Lower leg skin (tissue), 4 donors: ENCODE results near the gene P2RY1. TPM values are rescaled to one million over a fixed set of nuclear protein-coding genes. Genes with fewer than 3 reads are reported as not detected.
"Not testable (repeated sequence)": the region's sequence is repeated elsewhere in the genome, so short reads cannot be mapped to it uniquely, and the experiment has no call there.

Experiments used
- DNase-seq, 2 donors: peaks; one replicate each; pipeline ENCODE4 v3.0.0-alpha.2; 2019; ENCODE audit warnings: low spot score in 2 of 2
- H3K4me3 ChIP-seq: fragments of 200-600 bp; sonication (generic); 2 replicates; pipeline ENCODE4 v1.5.1; 2017; ENCODE audit warnings: mild to moderate bottlenecking, low read depth; ENCODE audit not compliant: poor library complexity, severe bottlenecking
- CTCF ChIP-seq, 3 donors: fragments of 450-650 bp; IDR thresholded peaks; one replicate each; pipeline ENCODE4 v1.5.1; 2016; ENCODE audit warnings: antibody characterized with exemption in 3 of 3, mild to moderate bottlenecking in 3 of 3, moderate library complexity in 2 of 3
- POLR2A ChIP-seq, 2 donors: fragments of 450-650 bp; IDR thresholded peaks; one replicate each; pipeline ENCODE4 v1.6.1; 2016 to 2017; ENCODE audit warnings: antibody characterized with exemption in 2 of 2, mild to moderate bottlenecking in 1 of 2, moderate library complexity in 1 of 2
- WGBS, 2 donors: methylation state at CpG; one replicate each; pipeline ENCODE4 v1.1.5; 2018; 5-methylcytosine and 5-hydroxymethylcytosine counted together
- intact Hi-C: fragments of 100-400 bp; cut with DNase I; formaldehyde crosslinking; loops from one replicate; pipeline ENCODE4 v1.15.0; 2023; ENCODE audit warnings: low total_unique reads
- total RNA-seq, 4 donors: library from RNA; depleted of rRNA; stranded (reverse); fragments of >200 nt; gene quantifications; one replicate each; pipeline ENCODE4 v1.1.0, GENCODE V29; 2016

Gene P2RY1
- total RNA-seq, 4 donors from 2014 or later = 11.6 to 18.6 (median 16.0) TPM

GRCh38 chr3:152858170-152858800, 23.4 kb downstream of the P2RY1 start:
- H3K4me3 ChIP-seq = no peak overlapping the region
- intact Hi-C loops = no loop called here
- DNase-seq = peak in 1 of 2 donors; percentile 51
- WGBS, 2 donors = 70 to 71% methylated on average over 4 of the region's 4 CpGs
- no peak for TF ChIP-seq CTCF (IDR thresholded peaks at IDR 0.05)
- no peak for TF ChIP-seq POLR2A (IDR thresholded peaks at IDR 0.05)

- intact Hi-C loops = no loop called here
- 87 to 88% methylated on average over 1 of the region's 1 CpG for WGBS, 2 donors
- TF ChIP-seq CTCF (IDR thresholded peaks at IDR 0.05) (no peak), POLR2A (IDR thresholded peaks at IDR 0.05) (no peak)
Measured at GRCh38 chr3:152860736-152861135, 25.8 kb downstream of the P2RY1 start.

GRCh38 chr3:152865668-152866245, 30.8 kb downstream of the P2RY1 start:
- intact Hi-C loops = loop anchor here (5.0 kb wide), 1 partner anchor 577 kb away; no protein-coding TSS in a partner anchor
- no peak for DNase-seq
- no peak for TF ChIP-seq POLR2A (IDR thresholded peaks at IDR 0.05)
- TF ChIP-seq CTCF (IDR thresholded peaks at IDR 0.05) = no peak
- H3K4me3 ChIP-seq = no peak overlapping the region

More at GRCh38 chr3:152860736-152861135, 25.8 kb downstream of the P2RY1 start:
- no peak overlapping the region for H3K4me3 ChIP-seq
- DNase-seq = no peak

- no peak overlapping the region for H3K4me3 ChIP-seq
- TF ChIP-seq CTCF (IDR thresholded peaks at IDR 0.05) (no peak), POLR2A (IDR thresholded peaks at IDR 0.05) (no peak)
- WGBS, 2 donors = 52 to 60% methylated on average over 5 of the region's 5 CpGs
- peak in 1 of 2 donors; percentile 43 for DNase-seq
- intact Hi-C loops = no loop called here
Measured at GRCh38 chr3:152870027-152870426, 35.1 kb downstream of the P2RY1 start.

GRCh38 chr3:152873314-152873713, 38.4 kb downstream of the P2RY1 start:
- H3K4me3 ChIP-seq, intact Hi-C loops: not testable (repeated sequence)

GRCh38 chr3:152874896-152875749, 40.2 kb downstream of the P2RY1 start:
- intact Hi-C loops = no loop called here
- no peak for DNase-seq
- no peak overlapping the region for H3K4me3 ChIP-seq
- TF ChIP-seq POLR2A (IDR thresholded peaks at IDR 0.05) = no peak
- TF ChIP-seq CTCF (IDR thresholded peaks at IDR 0.05) = no peak

More at GRCh38 chr3:152873314-152873713, 38.4 kb downstream of the P2RY1 start:
- DNase-seq = not testable (repeated sequence)
